ENCODE results near the gene TRIM7.
"Not testable (repeated sequence)": the region's sequence is repeated elsewhere in the genome, so short reads cannot be mapped to it uniquely, and the experiment has no call there.

Gene TRIM7

GRCh38 chr5:181188700-181189362, 16.2 kb downstream of the TRIM7 start:
- Mint-ChIP-seq H3K9me3 (no peaks in the 10 kb centered on the region), H3K4me3 (peak overlapping the region; percentile 86), H3K27me3 (peaks cover 27% of the 10 kb centered on the region), H3K36me3 (peaks cover 11% of the 10 kb centered on the region), H3K27ac (peak overlapping the region; percentile 95), H3K4me1 (peaks cover 51% of the 10 kb centered on the region)
- peak; percentile 79 for DNase-seq
- CTCF ChIA-PET, result interaction anchor here (0.6 to 4.4 kb wide), 3 partner anchors 18 to 32 kb away, joined by 3 to 22 read pairs (median 5); no protein-coding TSS in a partner anchor

- H3K4me1 Mint-ChIP-seq, result peaks cover 51% of the 10 kb centered on the region
- CTCF ChIA-PET, result interaction anchor here (4.4 kb wide), 1 partner anchor 20 kb away, joined by 22 read pairs; no protein-coding TSS in a partner anchor
- H3K9me3 Mint-ChIP-seq, result no peaks in the 10 kb centered on the region
- DNase-seq, result peak; percentile 43
- peak overlapping the region; percentile 95 for H3K27ac Mint-ChIP-seq
- H3K27me3 Mint-ChIP-seq, result peaks cover 31% of the 10 kb centered on the region
- peak overlapping the region; percentile 86 for H3K4me3 Mint-ChIP-seq
- peaks cover 11% of the 10 kb centered on the region for H3K36me3 Mint-ChIP-seq
Observed at GRCh38 chr5:181187500-181188213, 17.3 kb downstream of the TRIM7 start.

GRCh38 chr5:181186986-181187499, 18.0 kb downstream of the TRIM7 start:
- CTCF ChIA-PET, result no interaction called here
- Mint-ChIP-seq H3K4me3 (peak overlapping the region; percentile 12), H3K27me3 (peaks cover 35% of the 10 kb centered on the region), H3K27ac (no peak overlapping the region), H3K4me1 (peaks cover 52% of the 10 kb centered on the region), H3K36me3 (peaks cover 9% of the 10 kb centered on the region), H3K9me3 (no peaks in the 10 kb centered on the region)
- no peak for DNase-seq

DNA sequence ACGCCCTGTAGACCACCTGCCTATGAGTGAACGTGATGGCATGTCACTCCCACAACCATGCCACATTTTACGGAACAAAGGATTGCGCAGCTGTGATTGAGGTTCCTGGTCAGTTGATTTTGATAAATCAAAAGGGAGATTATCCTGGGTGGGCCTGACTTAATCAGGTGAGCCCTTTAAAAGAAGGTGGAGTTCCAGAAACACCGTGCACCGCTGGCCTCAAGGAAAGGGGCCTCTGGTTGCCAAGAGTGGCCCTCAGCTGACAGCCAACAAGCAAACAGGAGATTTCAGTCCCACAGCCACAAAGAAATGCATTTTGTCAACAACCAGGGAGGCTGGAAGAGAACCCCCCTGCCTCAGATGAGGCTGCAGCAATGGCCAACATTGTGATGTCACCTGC, 19.0 kb downstream of the TRIM7 start:
- DNase-seq, result no peak
- CTCF ChIA-PET, result interaction anchor here (2.2 kb wide), 1 partner anchor 17 kb away, joined by 10 read pairs; no protein-coding TSS in a partner anchor
- H3K9me3 Mint-ChIP-seq, result no peaks in the 10 kb centered on the region
- H3K36me3 Mint-ChIP-seq, result peaks cover 7% of the 10 kb centered on the region
- no peak overlapping the region for H3K27ac Mint-ChIP-seq
- H3K27me3 Mint-ChIP-seq, result peaks cover 37% of the 10 kb centered on the region
- no peak overlapping the region for H3K4me3 Mint-ChIP-seq
- H3K4me1 Mint-ChIP-seq, result peaks cover 55% of the 10 kb centered on the region

DNA sequence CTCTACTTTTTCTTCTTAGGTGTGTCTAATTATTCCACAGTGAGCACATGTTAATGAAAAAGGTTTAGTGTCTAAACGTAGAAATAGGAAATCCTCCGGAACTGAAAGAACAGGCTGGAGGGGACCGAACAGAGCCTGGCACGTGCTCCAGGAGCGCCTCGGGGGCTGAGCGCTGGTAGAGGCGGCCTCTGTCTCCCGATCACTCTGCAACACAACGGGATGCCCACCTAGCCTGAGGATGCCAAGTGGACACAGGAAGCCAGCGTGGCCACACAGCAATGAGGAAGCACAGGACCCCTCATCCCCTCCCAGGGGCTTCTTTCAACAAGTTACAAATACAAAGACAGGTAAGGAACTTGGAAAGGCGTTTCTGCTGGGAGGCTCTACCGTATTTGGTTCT, 19.4 kb downstream of the TRIM7 start:
- Mint-ChIP-seq H3K27ac (no peak overlapping the region), H3K4me3 (peak overlapping the region; percentile 8), H3K36me3 (peaks cover 7% of the 10 kb centered on the region), H3K4me1 (peaks cover 55% of the 10 kb centered on the region), H3K9me3 (no peaks in the 10 kb centered on the region), H3K27me3 (peaks cover 40% of the 10 kb centered on the region)
- DNase-seq, result no peak
- CTCF ChIA-PET, result interaction anchor here (1.2 to 2.4 kb wide), 6 partner anchors 17 to 71 kb away, joined by 3 to 10 read pairs (median 4); partner anchors contain the start of gene TRIM7

GRCh38 chr5:181184845-181185216, 20.2 kb downstream of the TRIM7 start:
- Mint-ChIP-seq H3K4me3 (peak overlapping the region; percentile 83), H3K27ac (peak overlapping the region; percentile 94), H3K36me3 (peaks cover 7% of the 10 kb centered on the region), H3K4me1 (peaks cover 55% of the 10 kb centered on the region), H3K9me3 (no peaks in the 10 kb centered on the region), H3K27me3 (peaks cover 44% of the 10 kb centered on the region)
- CTCF ChIA-PET, result interaction anchor here (0.6 to 2.4 kb wide), 15 partner anchors 8 to 88 kb away, joined by 3 to 10 read pairs (median 3); partner anchors contain the start of genes RACK1 and TRIM7
- DNase-seq, result no peak

DNA sequence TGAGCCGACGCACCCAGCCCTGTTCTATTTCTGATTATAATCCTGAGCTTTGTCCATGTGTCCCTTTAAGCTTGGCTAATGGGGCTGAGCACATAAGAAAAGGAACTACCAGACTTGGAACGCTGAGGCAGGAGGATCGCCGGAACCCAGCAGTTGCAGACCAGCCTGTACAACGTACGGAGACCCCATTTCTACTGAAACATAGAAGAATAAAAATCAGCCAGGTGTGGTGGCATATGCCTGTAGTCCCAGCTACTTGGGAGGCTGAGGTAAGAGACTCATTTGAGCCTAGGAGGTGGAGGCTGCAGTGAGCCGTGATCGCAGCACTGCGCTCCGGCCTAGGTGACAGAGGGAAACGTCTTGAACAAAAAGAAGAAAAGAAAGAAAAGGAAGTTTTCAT, 22.3 kb downstream of the TRIM7 start:
- peak overlapping the region; percentile 76 for H3K27ac Mint-ChIP-seq
- H3K36me3 Mint-ChIP-seq, result no peaks in the 10 kb centered on the region
- H3K4me3 Mint-ChIP-seq, result peak overlapping the region; percentile 71
- no peak for DNase-seq
- peaks cover 33% of the 10 kb centered on the region for H3K27me3 Mint-ChIP-seq
- H3K9me3 Mint-ChIP-seq, result no peaks in the 10 kb centered on the region
- peaks cover 42% of the 10 kb centered on the region for H3K4me1 Mint-ChIP-seq
- CTCF ChIA-PET, result no interaction called here

- CTCF ChIA-PET, result interaction anchor here (0.9 kb wide), 1 partner anchor 70 kb away, joined by 3 read pairs; no protein-coding TSS in a partner anchor
- peak overlapping the region; percentile 41 for H3K4me3 Mint-ChIP-seq
- no peaks in the 10 kb centered on the region for H3K36me3 Mint-ChIP-seq
Observed at GRCh38 chr5:181181650-181182565, 23.1 kb downstream of the TRIM7 start.

GRCh38 chr5:181177559-181177958, 27.4 kb downstream of the TRIM7 start:
- CTCF ChIA-PET, result interaction anchor here (1.1 kb wide), 1 partner anchor 9 kb away, joined by 4 read pairs; no protein-coding TSS in a partner anchor
- H3K27me3 Mint-ChIP-seq, result peaks cover 62% of the 10 kb centered on the region
- not testable (repeated sequence) for H3K4me3 Mint-ChIP-seq, DNase-seq, H3K9me3 Mint-ChIP-seq, H3K27ac Mint-ChIP-seq, H3K36me3 Mint-ChIP-seq
- H3K4me1 Mint-ChIP-seq, result peaks cover 23% of the 10 kb centered on the region

More at GRCh38 chr5:181181650-181182565, 23.1 kb downstream of the TRIM7 start:
- H3K27me3 Mint-ChIP-seq, result peaks cover 37% of the 10 kb centered on the region
- no peaks in the 10 kb centered on the region for H3K9me3 Mint-ChIP-seq
- peak; percentile 78 for DNase-seq
- H3K4me1 Mint-ChIP-seq, result peaks cover 38% of the 10 kb centered on the region
- no peak overlapping the region for H3K27ac Mint-ChIP-seq

DNA sequence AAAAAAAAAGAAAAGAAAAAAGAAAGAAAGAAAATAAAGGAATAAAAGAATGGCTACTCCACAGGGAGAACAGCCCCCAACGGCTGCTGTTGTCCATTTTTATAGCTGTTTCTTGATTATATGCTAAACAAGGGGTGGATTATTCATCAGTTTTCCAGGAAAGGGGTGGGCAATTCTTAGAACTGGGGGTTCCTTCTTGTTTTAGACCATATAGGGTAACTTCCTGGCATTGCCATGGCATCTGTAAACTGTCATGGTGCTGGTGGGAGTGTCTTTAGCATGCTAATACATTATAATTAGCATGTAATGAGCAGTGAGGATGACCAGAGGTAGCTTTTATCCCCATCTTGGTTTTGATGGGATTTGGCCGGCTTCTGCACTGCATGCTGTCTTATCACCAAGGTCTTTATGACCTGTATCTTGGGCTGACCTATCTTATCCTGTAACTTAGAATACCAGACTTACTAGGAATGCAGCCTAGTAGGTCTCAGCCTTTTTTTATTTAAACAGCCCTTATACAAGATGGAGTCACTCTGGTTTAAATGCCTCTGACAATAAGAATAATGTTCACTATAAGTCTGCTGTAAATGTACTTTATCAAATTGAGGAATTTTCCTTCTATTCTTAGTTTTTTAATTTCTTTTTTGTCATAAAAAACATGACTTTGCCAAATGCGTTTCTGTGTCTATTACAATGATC, 28.6 kb downstream of the TRIM7 start:
- H3K4me1 Mint-ChIP-seq, result peaks cover 20% of the 10 kb centered on the region
- CTCF ChIA-PET, result no interaction called here
- H3K27me3 Mint-ChIP-seq, result peaks cover 63% of the 10 kb centered on the region
- no peak overlapping the region for H3K4me3 Mint-ChIP-seq
- no peak overlapping the region for H3K27ac Mint-ChIP-seq
- DNase-seq, result no peak
- no peaks in the 10 kb centered on the region for H3K36me3 Mint-ChIP-seq
- H3K9me3 Mint-ChIP-seq, result no peaks in the 10 kb centered on the region

DNA sequence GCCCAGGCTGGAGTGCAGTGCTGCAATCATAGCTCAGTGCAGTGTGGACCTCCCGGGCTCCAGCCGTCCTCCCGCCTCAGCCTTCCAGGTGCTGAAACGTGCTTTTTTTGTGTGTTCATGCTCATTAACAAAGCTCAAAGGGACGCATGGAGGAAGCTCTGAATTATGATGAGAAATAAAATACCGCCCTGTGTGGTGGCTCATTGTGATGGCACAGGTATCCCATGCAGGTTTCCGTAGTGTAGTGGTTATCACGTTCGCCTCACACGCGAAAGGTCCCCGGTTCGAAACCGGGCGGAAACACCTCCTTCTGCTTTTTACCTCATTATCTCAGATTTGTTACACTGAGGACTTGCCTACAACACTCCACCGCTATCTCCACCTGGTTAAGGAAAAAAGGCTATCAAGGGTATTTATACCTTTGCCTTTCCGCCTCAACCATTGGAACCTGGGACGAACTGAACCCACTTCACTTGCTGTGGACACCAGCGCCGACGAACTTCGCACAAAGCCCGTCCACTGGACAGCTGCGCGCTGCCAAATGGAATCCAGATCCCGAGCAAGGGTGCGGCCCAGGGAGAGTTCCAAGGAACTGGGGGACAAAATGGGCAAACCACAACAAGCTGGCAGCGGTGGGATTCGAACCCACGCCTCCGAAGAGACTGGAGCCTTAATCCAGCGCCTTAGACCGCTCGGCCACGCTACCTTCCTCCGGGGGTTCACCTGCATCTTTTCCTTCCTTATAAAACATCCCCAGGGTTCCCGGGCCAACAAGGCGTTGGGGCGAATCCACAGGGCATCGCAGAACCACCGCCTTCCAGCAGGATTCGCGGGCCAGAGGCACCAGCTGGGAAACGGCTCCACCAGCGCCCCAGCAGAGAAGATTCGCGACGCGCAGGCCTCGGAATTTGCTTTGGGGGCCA, 31.3 kb downstream of the TRIM7 start:
- Mint-ChIP-seq H3K36me3 (peaks cover 4% of the 10 kb centered on the region), H3K27ac (peak overlapping the region; percentile 91), H3K4me1 (peaks cover 47% of the 10 kb centered on the region), H3K9me3 (no peaks in the 10 kb centered on the region), H3K27me3 (peaks cover 73% of the 10 kb centered on the region), H3K4me3 (peak overlapping the region; percentile 77)
- CTCF ChIA-PET, result interaction anchor here (0.9 to 2.8 kb wide), 6 partner anchors 10 to 92 kb away, joined by 3 to 10 read pairs (median 4); no protein-coding TSS in a partner anchor
- peak; percentile 71 for DNase-seq

DNA sequence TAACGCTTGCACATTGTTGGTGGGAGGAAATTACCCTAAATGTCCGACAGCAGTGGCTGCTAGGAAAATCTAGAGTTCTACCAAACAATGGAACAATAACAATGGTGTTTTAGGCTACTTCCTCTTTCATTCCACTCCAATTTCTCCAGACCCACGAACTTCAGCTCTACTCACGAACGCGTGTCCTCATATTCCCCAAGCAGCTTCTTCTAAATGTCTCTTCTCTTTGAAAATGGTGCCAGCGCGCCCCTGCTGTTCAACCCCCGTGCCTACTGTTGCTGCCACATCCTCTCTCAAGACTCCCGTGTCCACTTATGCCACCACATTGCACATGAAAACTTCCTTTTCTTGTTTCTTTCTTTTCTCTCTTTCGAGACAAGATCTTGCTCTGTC, 32.0 kb downstream of the TRIM7 start:
- H3K27ac Mint-ChIP-seq, result peak overlapping the region; percentile 91
- peaks cover 4% of the 10 kb centered on the region for H3K36me3 Mint-ChIP-seq
- H3K4me1 Mint-ChIP-seq, result peaks cover 52% of the 10 kb centered on the region
- no peak for DNase-seq
- CTCF ChIA-PET, result interaction anchor here (0.7 to 2.8 kb wide), 7 partner anchors 9 to 93 kb away, joined by 3 to 10 read pairs (median 3); no protein-coding TSS in a partner anchor
- H3K9me3 Mint-ChIP-seq, result no peaks in the 10 kb centered on the region
- peak overlapping the region; percentile 77 for H3K4me3 Mint-ChIP-seq
- peaks cover 79% of the 10 kb centered on the region for H3K27me3 Mint-ChIP-seq

All from activated naive CD4-positive, alpha-beta T cell treated with anti-CD3 and anti-CD28 coated beads, Interleukin-2, amount 10 ng/mL, durations not matched to agents 7 days and 5 days (primary cell).